Measurements from ENCODE around the gene DDX10.

The DDX10 gene

GRCh38 chr11:108902027-108902469 is 237.2 kb downstream of the DDX10 start:
- Histone ChIP-seq H3K27me3 (ENCODE audit: insufficient read depth, low read length, poor library complexity) (no peaks in the 10 kb centered on the region), H3K4me1 (ENCODE audit: insufficient read depth, low read length) (no peaks in the 10 kb centered on the region), H3K36me3 (ENCODE audit: insufficient read depth, low read length) (peaks cover 7% of the 10 kb centered on the region; the same call in 1 of the 2 replicates), H4K20me1 (ENCODE audit: insufficient read depth, low read length) (no peaks in the 10 kb centered on the region), H3K9ac (ENCODE audit: low read depth, low read length) (no peak overlapping the region), H2AFZ (ENCODE audit: low read depth, low read length) (no peak overlapping the region), H3K9me3 (ENCODE audit: insufficient read depth, low read length, severe bottlenecking) (peaks cover 17% of the 10 kb centered on the region), H3K79me2 (ENCODE audit: insufficient read depth, low read length) (no peaks in the 10 kb centered on the region), H3K27ac (ENCODE audit: low read length) (no peak overlapping the region), H3K4me2 (ENCODE audit: insufficient read depth, low read length) (no peak overlapping the region), H3K4me3 (ENCODE audit: low read depth in 1 of 2, low read length in 2 of 2) (no peak overlapping the region)
- ATAC-seq (ENCODE audit: insufficient read depth, low read depth) (no peak), DNase-seq (no peak)
- TF ChIP-seq EZH2 (IDR thresholded peaks at IDR 0.05; ENCODE audit: borderline replicate concordance, low read depth, low read length, severe bottlenecking) (no peak), CTCF (IDR thresholded peaks at IDR 0.05; ENCODE audit: borderline replicate concordance, extremely low read depth, low read length, poor library complexity, severe bottlenecking) (no peak)

DNA sequence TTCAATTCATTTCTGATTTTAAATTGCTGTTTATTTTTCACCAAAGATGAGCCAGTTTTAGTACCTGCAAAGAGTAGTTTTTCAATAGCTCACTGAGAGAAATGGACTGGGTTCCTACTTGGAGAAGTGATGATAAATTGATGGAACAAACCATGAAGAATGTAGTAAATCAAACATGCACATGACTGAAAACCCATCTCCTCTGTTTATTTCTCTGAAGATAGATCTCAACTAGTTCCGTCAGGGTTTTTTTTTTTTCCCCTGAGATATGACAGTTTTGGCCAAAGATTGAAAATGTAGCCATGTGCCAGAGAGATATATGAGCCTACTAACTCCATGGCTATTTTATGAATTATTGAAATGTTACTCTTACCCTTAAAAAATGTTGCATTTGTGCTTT is 239.6 kb downstream of the DDX10 start:
- DNase-seq (no peak), ATAC-seq (ENCODE audit: insufficient read depth, low read depth) (no peak)
- Histone ChIP-seq H3K27ac (ENCODE audit: low read length) (no peak overlapping the region), H3K36me3 (ENCODE audit: insufficient read depth, low read length) (no peaks in the 10 kb centered on the region), H3K4me3 (ENCODE audit: low read depth in 1 of 2, low read length in 2 of 2) (no peak overlapping the region), H4K20me1 (ENCODE audit: insufficient read depth, low read length) (no peaks in the 10 kb centered on the region), H2AFZ (ENCODE audit: low read depth, low read length) (no peak overlapping the region), H3K4me2 (ENCODE audit: insufficient read depth, low read length) (no peak overlapping the region), H3K79me2 (ENCODE audit: insufficient read depth, low read length) (no peaks in the 10 kb centered on the region), H3K27me3 (ENCODE audit: insufficient read depth, low read length, poor library complexity) (no peaks in the 10 kb centered on the region), H3K4me1 (ENCODE audit: insufficient read depth, low read length) (no peaks in the 10 kb centered on the region), H3K9me3 (ENCODE audit: insufficient read depth, low read length, severe bottlenecking) (no peaks in the 10 kb centered on the region), H3K9ac (ENCODE audit: low read depth, low read length) (no peak overlapping the region)
- TF ChIP-seq EZH2 (IDR thresholded peaks at IDR 0.05; ENCODE audit: borderline replicate concordance, low read depth, low read length, severe bottlenecking), result no peak
- TF ChIP-seq CTCF (IDR thresholded peaks at IDR 0.05; ENCODE audit: borderline replicate concordance, extremely low read depth, low read length, poor library complexity, severe bottlenecking), result no peak

- DNase-seq (no peak), ATAC-seq (ENCODE audit: insufficient read depth, low read depth) (no peak)
- Histone ChIP-seq H3K36me3 (ENCODE audit: insufficient read depth, low read length) (no peaks in the 10 kb centered on the region), H3K9ac (ENCODE audit: low read depth, low read length) (no peak overlapping the region), H3K27ac (ENCODE audit: low read length) (no peak overlapping the region), H2AFZ (ENCODE audit: low read depth, low read length) (no peak overlapping the region), H3K27me3 (ENCODE audit: insufficient read depth, low read length, poor library complexity) (no peaks in the 10 kb centered on the region), H3K79me2 (ENCODE audit: insufficient read depth, low read length) (no peaks in the 10 kb centered on the region), H4K20me1 (ENCODE audit: insufficient read depth, low read length) (no peaks in the 10 kb centered on the region), H3K4me3 (ENCODE audit: low read depth in 1 of 2, low read length in 2 of 2) (no peak overlapping the region), H3K9me3 (ENCODE audit: insufficient read depth, low read length, severe bottlenecking) (no peaks in the 10 kb centered on the region), H3K4me2 (ENCODE audit: insufficient read depth, low read length) (no peak overlapping the region), H3K4me1 (ENCODE audit: insufficient read depth, low read length) (no peaks in the 10 kb centered on the region; the same call in 1 of the 2 replicates)
- no peak for TF ChIP-seq CTCF (IDR thresholded peaks at IDR 0.05; ENCODE audit: borderline replicate concordance, extremely low read depth, low read length, poor library complexity, severe bottlenecking)
- no peak for TF ChIP-seq EZH2 (IDR thresholded peaks at IDR 0.05; ENCODE audit: borderline replicate concordance, low read depth, low read length, severe bottlenecking)
These were observed 241.5 kb downstream of the DDX10 start for GRCh38 chr11:108906329-108906728.

DNA sequence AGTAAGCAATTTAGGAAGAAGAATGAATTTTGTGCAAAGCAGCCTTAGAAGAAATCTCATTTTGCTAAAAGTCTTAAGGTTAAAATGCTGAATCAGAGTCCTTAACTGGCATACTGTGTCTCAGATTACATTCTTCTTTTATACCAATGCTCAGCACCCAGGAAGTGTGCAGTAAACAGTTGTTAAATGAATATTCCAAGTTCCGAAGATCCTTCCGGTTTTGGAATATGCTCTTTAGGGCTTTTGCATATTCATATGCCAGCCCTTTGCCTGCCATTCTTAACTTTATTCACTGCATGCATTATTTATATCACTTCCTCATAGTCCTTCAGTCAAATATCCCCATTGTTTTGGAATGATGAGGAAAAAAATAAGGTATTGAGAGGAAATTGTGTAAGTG is 242.0 kb downstream of the DDX10 start:
- Histone ChIP-seq H3K36me3 (ENCODE audit: insufficient read depth, low read length) (no peaks in the 10 kb centered on the region), H3K9me3 (ENCODE audit: insufficient read depth, low read length, severe bottlenecking) (no peaks in the 10 kb centered on the region), H2AFZ (ENCODE audit: low read depth, low read length) (no peak overlapping the region), H3K9ac (ENCODE audit: low read depth, low read length) (no peak overlapping the region), H3K27ac (ENCODE audit: low read length) (no peak overlapping the region), H3K79me2 (ENCODE audit: insufficient read depth, low read length) (no peaks in the 10 kb centered on the region), H3K4me1 (ENCODE audit: insufficient read depth, low read length) (no peaks in the 10 kb centered on the region; the same call in 1 of the 2 replicates), H4K20me1 (ENCODE audit: insufficient read depth, low read length) (no peaks in the 10 kb centered on the region), H3K4me2 (ENCODE audit: insufficient read depth, low read length) (no peak overlapping the region), H3K4me3 (ENCODE audit: low read depth in 1 of 2, low read length in 2 of 2) (no peak overlapping the region), H3K27me3 (ENCODE audit: insufficient read depth, low read length, poor library complexity) (no peaks in the 10 kb centered on the region)
- ATAC-seq (ENCODE audit: insufficient read depth, low read depth), result no peak
- TF ChIP-seq EZH2 (IDR thresholded peaks at IDR 0.05; ENCODE audit: borderline replicate concordance, low read depth, low read length, severe bottlenecking), result no peak
- no peak for TF ChIP-seq CTCF (IDR thresholded peaks at IDR 0.05; ENCODE audit: borderline replicate concordance, extremely low read depth, low read length, poor library complexity, severe bottlenecking)
- DNase-seq, result no peak
